GM12878 (cell line): ENCODE measurements around the gene SOX14. TPM values are rescaled to one million over a fixed set of nuclear protein-coding genes. Genes with fewer than 3 reads are reported as not detected.

Experiments
- ATAC-seq: fragments of 200-7000 bp; cut with Tn5 transposase; 3 replicates; pipeline ENCODE4 v1.9.1; 2020; ENCODE audit warnings: mild to moderate bottlenecking, moderate library complexity
- BruUV-seq: library from RNA; stranded (reverse); fragments of 400-500 nt; replicated peaks from 2 replicates; lab custom pipeline; 2021; lab: Mats Ljungman, UMichigan
- CTCF ChIA-PET: fragments of 300-600 bp; sonication (Branson Sonifier 250); formaldehyde crosslinking; extraction: SDS; loops from one replicate; lab custom pipeline; 2021; ENCODE audit warnings: inconsistent platforms; lab: Yijun Ruan, JAX
- POLR2A ChIA-PET: fragments of 350-600 bp; formaldehyde crosslinking; extraction: SDS; loops from one replicate; lab custom pipeline; 2021; ENCODE audit warnings: inconsistent platforms; lab: Charles Lee
- RAD21 ChIA-PET: fragments of 300-600 bp; sonication (Branson Sonifier 250); formaldehyde crosslinking; loops from one replicate; lab custom pipeline; 2023; ENCODE audit warnings: antibody characterized with exemption; ENCODE audit not compliant: unreplicated experiment; lab: Charles Lee
- SMC1A ChIA-PET: fragments of 300-600 bp; sonication (Branson Sonifier 250); formaldehyde crosslinking; loops from one replicate; lab custom pipeline; 2023; ENCODE audit not compliant: unreplicated experiment, uncharacterized antibody; lab: Charles Lee
- DNase-seq: peaks from one replicate; pipeline ENCODE4 v3.0.0-alpha.2; 2011; ENCODE audit warnings: low read depth, low spot score
- FAIRE-seq: peaks from 3 replicates; lab custom pipeline; 2011; peaks lifted over from hg19 to GRCh38; lab: Jason Lieb, UNC
- H2AFZ ChIP-seq: 2 replicates; pipeline ENCODE4 v1.6.0; 2011; ENCODE audit warnings: low read depth, low read length, control low read depth; ENCODE audit not compliant: control insufficient read depth
- H3K27ac ChIP-seq: 2 replicates; pipeline ENCODE4 v1.5.1; 2011; ENCODE audit warnings: control low read depth; ENCODE audit not compliant: control insufficient read depth, insufficient read depth
- H3K27me3 ChIP-seq, 2 experiments: replicated peaks in 1 of 2; 2 replicates each; pipeline versions ENCODE4 v1.6.0 to v1.6.1; 2011; ENCODE audit warnings: low read length in 1 of 2; ENCODE audit not compliant: control insufficient read depth in 2 of 2, insufficient read depth in 2 of 2
- H3K36me3 ChIP-seq, 2 experiments: 2 replicates each; pipeline ENCODE4 v1.5.1; 2011; ENCODE audit warnings: low read length in 1 of 2; ENCODE audit not compliant: control insufficient read depth in 2 of 2, insufficient read depth in 2 of 2
- H3K4me1 ChIP-seq: 2 replicates; pipeline ENCODE4 v1.6.1; 2011; ENCODE audit warnings: mild to moderate bottlenecking, low read length, moderate library complexity, mixed read lengths; ENCODE audit not compliant: control insufficient read depth, insufficient read depth
- H3K4me2 ChIP-seq: 2 replicates; pipeline ENCODE4 v1.6.0; 2011; ENCODE audit warnings: control low read depth; ENCODE audit not compliant: control insufficient read depth, insufficient read depth
- H3K4me3 ChIP-seq: fragments of 200-600 bp; sonication (generic); 2 replicates; pipeline ENCODE4 v1.5.1; 2016
- H3K79me2 ChIP-seq: 2 replicates; pipeline ENCODE4 v1.6.0; 2011; ENCODE audit warnings: low read length; ENCODE audit not compliant: control insufficient read depth, insufficient read depth
- H3K9ac ChIP-seq: 2 replicates; pipeline ENCODE4 v1.8.0; 2011; ENCODE audit warnings: low read length, control low read depth, mixed read lengths; ENCODE audit not compliant: control insufficient read depth, insufficient read depth
- H3K9me3 ChIP-seq: replicated peaks from 3 replicates; pipeline ENCODE4 v1.5.1; 2011; ENCODE audit warnings: mild to moderate bottlenecking, low read length; ENCODE audit not compliant: control insufficient read depth, insufficient read depth
- H4K20me1 ChIP-seq: 2 replicates; pipeline ENCODE4 v1.6.0; 2011; ENCODE audit not compliant: control insufficient read depth, insufficient read depth
- EZH2 ChIP-seq: IDR thresholded peaks from 2 replicates; pipeline ENCODE4 v1.6.1; 2012; ENCODE audit warnings: low read depth, mild to moderate bottlenecking, control low read depth, inconsistent platforms, low read length, borderline replicate concordance; ENCODE audit not compliant: control insufficient read depth
- RCOR1 ChIP-seq: conservative IDR thresholded peaks from 2 replicates; pipeline ENCODE4 v1.6.1; 2012; ENCODE audit warnings: low read depth, low read length, improper control_type of control experiment
- SUZ12 ChIP-seq: fragments of 200-600 bp; sonication (generic); IDR thresholded peaks from one replicate; pipeline ENCODE4 v1.6.1; 2018; ENCODE audit warnings: antibody characterized with exemption, mild to moderate bottlenecking; ENCODE audit not compliant: unreplicated experiment
- YY1 ChIP-seq: IDR thresholded peaks from 2 replicates; pipeline ENCODE4 v1.6.1; 2011; ENCODE audit warnings: low read depth, mild to moderate bottlenecking, low read length
- WGBS: methylation state at CpG from one replicate; pipeline ENCODE4 v1.1.6; 2016; ENCODE audit warnings: low lambda C conversion rate; ENCODE audit not compliant: insufficient replicate concordance, insufficient coverage; ENCODE audit errors: missing lambda C conversion rate; 5-methylcytosine and 5-hydroxymethylcytosine counted together
- in situ Hi-C: fragments of 300-500 bp; cut with MboI; formaldehyde crosslinking; loops from 9 replicates; pipeline ENCODE4 v1.14.3; 2018; ENCODE audit warnings: mixed read lengths
- intact Hi-C: fragments of 100-400 bp; cut with micrococcal nuclease; formaldehyde crosslinking; loops from one replicate; pipeline ENCODE4 v1.14.2; 2022; ENCODE audit not compliant: unreplicated experiment
- polyA plus RNA-seq, 11 experiments: library from polyadenylated mRNA; depleted of rRNA in 4 of 11; unstranded in 6 of 11; stranded (reverse) in 5 of 11; fragments of >200 nt; fragmentation: Nextera tagmentation in 4 of 11; fragmentation: Illumina TruSeq in 1 of 11; extraction: Ambion mirVana in 4 of 11; extraction: Trizol in 1 of 11; gene quantifications; 1 replicate in 1 of 11; 2 replicates in 10 of 11; pipeline versions ENCODE4 v1.2.1 to v1.2.3, GENCODE V29; 2011 to 2016; ENCODE audit warnings: inconsistent platforms in 2 of 11, missing spikeins in 2 of 11, low read depth in 1 of 11
- total RNA-seq, 4 experiments: library from RNA; depleted of rRNA in 3 of 4; stranded (reverse); fragments of >200 nt in 3 of 4; fragmentation: Illumina TruSeq in 1 of 4; extraction: Trizol in 1 of 4; gene quantifications; 2 replicates each; pipeline versions ENCODE4 v1.2.1 to v1.2.3, GENCODE V29; 2013 to 2021

The SOX14 gene
- total and polyA plus RNA-seq, 10 of the 15 experiments (the other 5 are each of a cell fraction or from before 2014, with no cell fraction given): 0.11 TPM; not detected in 9

DNA sequence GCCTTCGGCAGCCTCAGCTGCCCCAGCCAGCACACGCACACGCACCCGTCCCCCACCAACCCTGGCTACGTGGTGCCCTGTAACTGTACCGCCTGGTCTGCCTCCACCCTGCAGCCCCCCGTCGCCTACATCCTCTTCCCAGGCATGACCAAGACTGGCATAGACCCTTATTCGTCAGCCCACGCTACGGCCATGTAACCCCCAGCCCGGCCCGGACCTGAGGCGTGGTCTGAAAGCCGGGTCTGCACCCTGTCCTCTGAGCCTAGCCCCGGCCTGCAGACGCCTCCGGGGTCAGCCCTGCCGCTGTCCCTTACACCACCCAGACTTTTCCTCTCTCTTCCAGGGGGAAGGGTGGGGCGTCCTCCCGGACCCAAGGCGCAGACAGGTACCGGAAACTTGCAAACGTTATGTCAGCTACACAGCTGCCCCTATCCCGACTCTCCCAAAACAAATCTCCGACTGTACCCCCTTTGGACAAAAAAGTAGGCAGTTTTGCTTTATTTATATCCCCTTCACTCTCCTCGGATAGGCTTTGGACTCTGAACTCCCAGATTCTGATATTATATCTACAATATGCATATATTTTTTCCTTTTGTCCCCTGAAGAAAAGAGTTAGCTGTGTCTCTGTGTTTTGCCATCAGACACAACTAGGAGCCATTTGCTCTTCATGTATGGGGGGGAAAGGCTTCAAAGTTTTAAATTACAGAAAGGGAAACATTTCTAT, 1.4 kb downstream of the SOX14 start:
- TF ChIP-seq RCOR1: no peak
- 0 out of 2 replicates have a peak, but pooled peaks have one; percentile 10 for TF ChIP-seq EZH2
- TF ChIP-seq, all 136 proteins: peak for 1
- CTCF ChIA-PET: no interaction called here
- no peak overlapping the region for H2AFZ ChIP-seq
- FAIRE-seq (no peak), ATAC-seq (no peak), DNase-seq (no peak)
- RAD21 ChIA-PET: no interaction called here
- intact Hi-C loops: no loop called here
- no peak overlapping the region for H3K4me2 ChIP-seq
- no peaks in the 10 kb centered on the region for H3K4me1 ChIP-seq
- SMC1A ChIA-PET: no interaction called here
- no peaks in the 10 kb centered on the region; the same call in 2 of the 3 replicates for H3K9me3 ChIP-seq
- peaks cover 23 to 40% of the 10 kb centered on the region in 2 experiments for H3K27me3 ChIP-seq
- no peaks in the 10 kb centered on the region for H3K36me3 ChIP-seq
- 27% methylated on average over 27 of the region's 27 CpGs for WGBS
- POLR2A ChIA-PET: no interaction called here
- no peaks in the 10 kb centered on the region for H4K20me1 ChIP-seq
- no peak overlapping the region for H3K27ac ChIP-seq
- no peak overlapping the region for H3K4me3 ChIP-seq
- no TSS peak for BruUV-seq
- no peaks in the 10 kb centered on the region for H3K79me2 ChIP-seq
- in situ Hi-C loops: loop anchor here (25.0 kb wide), 1 partner anchor 1172 kb away; the partner anchor contains the start of genes FOXL2 and FOXL2NB
- H3K9ac ChIP-seq: no peak overlapping the region

DNA sequence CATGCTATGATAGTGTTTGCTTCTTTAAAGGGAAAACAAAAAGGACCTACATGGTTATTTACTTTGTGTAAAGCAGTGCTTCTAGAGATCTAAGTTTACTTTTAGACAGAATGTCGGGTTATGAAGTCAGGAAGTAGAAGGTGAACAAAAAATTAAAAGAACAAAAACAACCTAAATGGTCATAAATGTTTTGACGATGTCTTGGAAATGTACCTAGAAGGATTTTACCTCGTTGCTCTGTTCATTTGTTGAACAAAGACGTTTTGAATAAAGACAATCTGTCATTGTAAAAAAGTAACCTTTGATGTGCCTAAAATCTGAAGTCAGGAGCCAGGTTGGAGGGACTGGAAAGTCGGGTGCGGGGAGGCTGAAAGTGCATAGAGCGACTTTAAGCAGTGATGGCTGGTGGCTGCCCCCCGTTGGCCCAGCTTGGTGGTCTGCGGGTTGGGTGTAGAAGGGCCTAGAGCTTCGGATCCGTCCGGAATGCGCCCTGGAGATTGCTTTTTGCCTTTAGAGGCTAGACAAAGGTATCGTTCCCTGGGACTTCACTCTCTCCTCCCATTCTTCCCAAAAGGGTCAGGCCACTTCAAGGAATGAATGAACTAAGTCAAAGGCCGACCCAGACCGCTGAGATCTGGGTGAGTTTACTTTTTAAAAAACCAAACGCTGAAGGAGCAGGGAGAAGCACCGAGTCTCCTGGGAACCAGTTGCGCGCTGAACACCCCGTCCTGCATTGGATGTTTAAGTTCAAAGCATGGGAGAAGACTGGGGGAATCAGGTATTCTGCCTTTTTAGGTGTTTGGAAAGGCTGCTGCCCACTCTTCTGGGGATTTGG, 2.1 kb downstream of the SOX14 start:
- ChIA-PET CTCF (no interaction called here), RAD21 (no interaction called here), SMC1A (no interaction called here), POLR2A (no interaction called here)
- in situ Hi-C loops: loop anchor here (25.0 kb wide), 1 partner anchor 1171 kb away; the partner anchor contains the start of genes FOXL2 and FOXL2NB
- no peak overlapping the region for H3K4me3 ChIP-seq
- H3K4me1 ChIP-seq: no peaks in the 10 kb centered on the region
- no peaks in the 10 kb centered on the region; the same call in 2 of the 3 replicates for H3K9me3 ChIP-seq
- H3K27ac ChIP-seq: no peak overlapping the region
- H4K20me1 ChIP-seq: no peaks in the 10 kb centered on the region
- H3K27me3 ChIP-seq: peaks cover 20 to 44% of the 10 kb centered on the region in 2 experiments
- H3K79me2 ChIP-seq: no peaks in the 10 kb centered on the region
- H2AFZ ChIP-seq: no peak overlapping the region
- no peak overlapping the region for H3K9ac ChIP-seq
- no peaks in the 10 kb centered on the region for H3K36me3 ChIP-seq
- ATAC-seq (no peak), FAIRE-seq (no peak), DNase-seq (no peak)
- intact Hi-C loops: no loop called here
- H3K4me2 ChIP-seq: no peak overlapping the region
- WGBS: 5% methylated on average over 21 of the region's 21 CpGs
- TF ChIP-seq SUZ12: peak; percentile 50
- no peak for TF ChIP-seq YY1
- TF ChIP-seq EZH2: 0 out of 2 replicates have a peak, but pooled peaks have one; percentile 14
- no TSS peak for BruUV-seq
